ENCODE measurements around the gene SLC27A1. TPM values are rescaled to one million over a fixed set of nuclear protein-coding genes. Genes with fewer than 3 reads are reported as not detected.
"Not testable (repeated sequence)": the region's sequence is repeated elsewhere in the genome, so short reads cannot be mapped to it uniquely, and the experiment has no call there.

The SLC27A1 gene
- total RNA-seq, 2 experiments from 2014 or later: 1.5 to 2.1 TPM

DNA sequence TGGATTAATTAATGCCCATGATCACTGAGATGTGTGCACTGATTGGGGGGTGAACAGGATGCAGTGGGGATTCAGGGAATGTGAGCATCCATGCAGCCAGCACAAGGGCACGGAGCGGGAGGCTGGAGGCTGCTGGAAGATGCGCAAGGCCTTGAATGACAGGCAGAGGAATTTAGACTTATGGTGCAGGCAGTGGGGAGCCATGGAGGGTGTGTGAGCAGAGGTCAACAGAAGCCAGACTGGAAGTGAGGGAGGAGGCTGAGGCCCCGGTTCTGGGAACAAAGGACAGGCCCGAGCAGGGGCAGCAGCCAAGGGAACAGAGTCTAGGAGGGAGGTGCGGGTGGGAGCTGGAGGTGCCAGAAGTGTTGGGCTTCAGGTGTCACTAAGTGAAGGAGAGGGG is 77.8 kb downstream of the SLC27A1 start:
- Mint-ChIP-seq H3K4me1 (no peaks in the 10 kb centered on the region), H3K9me3 (ENCODE audit: low read depth) (no peaks in the 10 kb centered on the region), H3K4me3 (no peak overlapping the region), H3K27me3 (no peaks in the 10 kb centered on the region), H3K27ac (no peak overlapping the region), H3K36me3 (no peaks in the 10 kb centered on the region)
- DNase-seq (no peak), ATAC-seq (no peak)
- CTCF ChIA-PET: interaction anchor here (1.3 kb wide), 1 partner anchor 52 kb away, joined by 3 read pairs; no protein-coding TSS in a partner anchor

DNA sequence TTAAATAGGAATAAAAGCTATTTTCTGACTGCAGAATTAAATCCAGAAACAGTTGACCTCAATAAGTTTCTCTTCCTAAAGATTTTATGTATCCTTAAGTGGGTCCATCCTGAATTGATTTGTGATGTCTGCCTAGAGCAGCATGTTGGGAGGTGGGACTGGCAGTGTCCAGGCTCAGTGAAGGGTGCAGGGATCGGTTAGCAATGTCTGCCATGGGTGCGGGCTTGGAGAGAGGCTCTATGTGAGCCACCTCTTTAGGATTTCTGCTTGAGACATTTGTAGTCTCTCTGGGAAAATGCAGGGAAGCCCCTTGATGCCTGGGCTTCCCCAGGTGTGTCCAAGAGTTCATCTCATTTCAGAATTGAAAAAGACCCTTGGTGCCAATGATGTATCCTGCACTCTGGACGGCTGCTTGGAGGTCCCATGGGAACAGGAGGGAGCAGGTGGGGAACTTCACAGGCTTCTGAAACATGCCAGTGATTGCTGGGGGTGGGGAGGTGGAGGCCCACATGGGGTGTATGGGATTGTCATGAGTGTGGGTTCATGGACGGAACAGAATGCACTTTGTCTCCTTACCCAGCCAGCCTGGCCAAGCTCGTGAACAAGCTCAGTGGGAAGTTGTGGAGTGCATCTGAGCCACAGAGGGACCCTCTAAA is 78.9 kb downstream of the SLC27A1 start:
- H3K4me3 Mint-ChIP-seq: no peak overlapping the region
- H3K36me3 Mint-ChIP-seq: no peaks in the 10 kb centered on the region
- H3K27me3 Mint-ChIP-seq: no peaks in the 10 kb centered on the region
- no peak for DNase-seq
- CTCF ChIA-PET: interaction anchor here (0.9 to 3.4 kb wide), 3 partner anchors 24 to 55 kb away, joined by 3 to 11 read pairs (median 6); no protein-coding TSS in a partner anchor
- no peaks in the 10 kb centered on the region for H3K4me1 Mint-ChIP-seq
- H3K27ac Mint-ChIP-seq: no peak overlapping the region
- ATAC-seq: no peak
- no peaks in the 10 kb centered on the region for H3K9me3 Mint-ChIP-seq (ENCODE audit: low read depth)

DNA sequence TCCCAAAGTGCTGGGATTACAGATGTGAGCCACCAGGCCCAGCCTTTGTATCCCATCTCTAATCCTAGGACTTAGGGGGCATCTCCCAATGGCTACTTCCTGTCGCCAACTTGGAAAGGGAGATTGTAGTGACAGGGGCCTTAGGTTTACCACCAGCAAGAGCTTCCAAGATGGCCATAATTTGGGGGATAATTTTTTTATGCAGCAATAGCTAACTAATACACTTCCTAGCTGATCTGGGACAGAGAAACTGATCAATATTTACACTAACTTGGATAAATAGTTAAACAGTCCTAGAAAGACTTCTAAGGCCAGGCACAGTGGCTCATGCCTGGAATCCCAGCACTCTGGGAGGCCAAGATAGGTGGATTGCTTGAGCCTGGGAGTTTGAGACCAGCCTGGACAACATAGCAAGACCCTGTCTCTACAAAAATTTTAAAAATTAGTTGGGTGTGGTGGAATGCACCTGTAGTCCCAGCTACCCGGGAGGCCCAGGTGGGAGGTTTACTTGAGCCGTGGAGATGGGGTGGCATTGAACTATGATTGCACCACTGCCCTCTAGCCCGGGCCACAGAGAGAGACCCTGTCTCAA is 79.8 kb downstream of the SLC27A1 start:
- Mint-ChIP-seq H3K9me3 (ENCODE audit: low read depth) (no peaks in the 10 kb centered on the region), H3K36me3 (no peaks in the 10 kb centered on the region), H3K27me3 (no peaks in the 10 kb centered on the region), H3K4me1 (peaks cover 3% of the 10 kb centered on the region), H3K27ac (no peak overlapping the region), H3K4me3 (no peak overlapping the region)
- no peak for DNase-seq
- CTCF ChIA-PET: interaction anchor here (0.6 to 3.4 kb wide), 4 partner anchors 23 to 183 kb away, joined by 3 to 11 read pairs (median 5); no protein-coding TSS in a partner anchor
- no peak for ATAC-seq

DNA sequence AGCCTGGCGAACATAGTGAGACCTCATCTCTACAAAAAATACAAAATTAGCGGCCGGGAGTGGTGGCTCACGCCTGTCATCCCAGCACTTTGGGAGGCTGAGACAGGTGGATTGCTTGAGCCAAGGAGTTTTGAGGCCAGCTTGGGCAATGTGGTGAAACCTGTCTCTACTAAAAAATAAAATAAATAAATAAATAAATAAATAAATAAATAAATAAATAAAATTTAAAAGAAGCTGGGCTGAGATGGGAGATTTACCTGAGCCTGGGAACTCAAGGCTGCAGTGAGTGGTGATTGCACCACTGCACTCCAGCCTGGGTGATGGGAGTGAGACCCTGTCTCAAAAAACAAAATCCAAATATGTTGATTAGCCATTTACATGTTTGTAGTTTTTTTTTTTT is 82.4 kb downstream of the SLC27A1 start:
- not testable (repeated sequence) for H3K27me3 Mint-ChIP-seq; H3K9me3 Mint-ChIP-seq (ENCODE audit: low read depth); H3K36me3 Mint-ChIP-seq; ATAC-seq; DNase-seq; H3K27ac Mint-ChIP-seq; H3K4me3 Mint-ChIP-seq
- H3K4me1 Mint-ChIP-seq: peaks cover 12% of the 10 kb centered on the region
- CTCF ChIA-PET: interaction anchor here (0.6 to 1.2 kb wide), 3 partner anchors 42 to 99 kb away, joined by 3 to 4 read pairs (median 3); no protein-coding TSS in a partner anchor

DNA sequence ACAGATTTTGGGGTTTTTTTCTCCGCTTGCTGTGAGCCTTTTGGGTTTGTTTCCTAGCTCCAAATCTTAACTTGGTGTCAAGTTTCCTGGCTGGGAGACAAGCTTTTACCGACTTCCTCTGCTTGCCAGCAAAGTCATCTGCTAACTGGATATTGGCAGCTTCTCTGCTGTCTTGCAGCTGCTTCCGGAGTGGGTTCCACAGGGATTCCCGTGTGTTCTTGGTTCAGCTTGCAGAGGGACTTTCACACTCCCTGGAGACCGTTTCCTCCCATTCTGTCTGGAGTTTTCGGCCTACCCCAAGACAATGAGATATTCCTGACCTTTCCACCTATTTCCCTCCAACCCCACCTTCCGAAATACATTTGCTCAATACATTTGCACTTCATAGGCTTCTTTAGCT is 82.9 kb downstream of the SLC27A1 start:
- DNase-seq: no peak
- H3K4me3 Mint-ChIP-seq: no peak overlapping the region
- H3K27ac Mint-ChIP-seq: no peak overlapping the region
- no peaks in the 10 kb centered on the region for H3K36me3 Mint-ChIP-seq
- no peaks in the 10 kb centered on the region for H3K9me3 Mint-ChIP-seq (ENCODE audit: low read depth)
- H3K4me1 Mint-ChIP-seq: peaks cover 12% of the 10 kb centered on the region
- CTCF ChIA-PET: interaction anchor here (0.6 to 1.2 kb wide), 3 partner anchors 43 to 99 kb away, joined by 3 to 4 read pairs (median 3); no protein-coding TSS in a partner anchor
- no peak for ATAC-seq
- no peaks in the 10 kb centered on the region for H3K27me3 Mint-ChIP-seq

DNA sequence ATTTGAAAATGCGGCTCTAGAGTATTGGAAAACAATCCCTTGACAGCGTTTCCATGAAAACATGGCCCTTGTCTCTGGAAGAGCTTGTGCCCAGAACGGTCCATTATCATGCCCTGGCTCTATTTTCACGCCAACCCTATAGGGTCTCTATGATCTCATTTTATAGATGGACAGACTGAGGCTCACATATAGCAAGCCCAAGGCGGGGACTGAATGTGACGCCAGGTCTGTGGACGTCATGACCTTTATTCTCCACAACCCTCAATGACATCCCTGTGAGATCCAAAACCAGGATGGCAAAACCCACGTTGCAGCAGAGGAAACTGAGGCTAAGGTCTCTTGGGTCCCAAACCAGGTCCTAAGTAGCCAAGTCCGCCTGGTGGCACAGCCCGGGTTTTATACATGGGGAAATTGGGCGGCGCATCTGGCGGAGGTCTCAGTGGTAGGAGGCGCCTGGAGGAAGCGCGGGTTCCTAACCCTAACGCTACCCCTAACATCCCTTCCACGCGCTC is 84.7 kb downstream of the SLC27A1 start:
- Mint-ChIP-seq H3K36me3 (peaks cover 2% of the 10 kb centered on the region), H3K9me3 (ENCODE audit: low read depth) (no peaks in the 10 kb centered on the region), H3K27me3 (no peaks in the 10 kb centered on the region), H3K4me3 (peak overlapping the region; percentile 78), H3K4me1 (peaks cover 12% of the 10 kb centered on the region), H3K27ac (peak overlapping the region; percentile 76)
- DNase-seq (no peak), ATAC-seq (peak; percentile 2)
- CTCF ChIA-PET: interaction anchor here (1.0 to 1.2 kb wide), 2 partner anchors 41 to 44 kb away, joined by 3 to 4 read pairs; no protein-coding TSS in a partner anchor

DNA sequence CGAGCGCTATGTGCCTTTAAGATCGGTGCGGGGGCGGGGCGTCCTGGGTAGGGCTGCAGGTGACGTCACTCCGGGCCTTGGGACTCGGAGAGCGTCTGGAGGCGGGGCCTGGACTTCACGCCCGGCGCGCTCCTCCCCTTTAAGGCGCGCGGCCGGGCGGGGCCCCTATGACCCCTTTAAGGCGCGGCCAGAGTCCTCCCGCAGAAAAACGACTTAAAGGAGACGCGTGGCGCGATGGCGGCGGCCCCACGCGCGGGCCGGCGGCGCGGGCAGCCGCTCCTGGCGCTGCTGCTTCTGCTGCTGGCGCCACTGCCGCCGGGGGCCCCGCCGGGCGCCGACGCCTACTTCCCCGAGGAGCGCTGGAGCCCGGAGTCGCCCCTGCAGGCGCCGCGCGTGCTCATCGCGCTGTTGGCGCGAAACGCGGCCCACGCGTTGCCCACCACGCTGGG is 85.2 kb downstream of the SLC27A1 start, which contains the start of gene COLGALT1:
COLGALT1 (plus strand) TSS at position 170 of the 449 bp plus-strand sequence; CDS start at position 235, 65 bp downstream.
- Mint-ChIP-seq H3K4me3 (peak within 1 kb of the TSS; percentile 78), H3K4me1 (peaks cover 12% of the 10 kb centered on the region), H3K27ac (peak within 1 kb of the TSS; percentile 77), H3K9me3 (ENCODE audit: low read depth) (no peaks in the 10 kb centered on the region), H3K36me3 (peaks cover 6% of the 10 kb centered on the region), H3K27me3 (no peaks in the 10 kb centered on the region)
- peak; percentile 99 for DNase-seq
- CTCF ChIA-PET: interaction anchor here (1.0 to 2.8 kb wide), 3 partner anchors 42 to 59 kb away, joined by 3 to 12 read pairs (median 4); no protein-coding TSS in a partner anchor
- peak; percentile 97 for ATAC-seq

Other genes starting within 250 kb of the SLC27A1 start
- gene OCEL1, start 244.3 kb upstream of the SLC27A1 start, total RNA-seq: 10 to 100 TPM; 23.3 to 27.4 TPM
- 1 to 10 TPM; 2.7 to 4.7 TPM for gene NR2F6, start 224.6 kb upstream of the SLC27A1 start, total RNA-seq
- not detected for gene USHBP1, start 205.8 kb upstream of the SLC27A1 start, total RNA-seq
- gene BABAM1, start 203.1 kb upstream of the SLC27A1 start, total RNA-seq: 100 to 1,000 TPM; 113 to 117 TPM
- 10 to 100 TPM in 1 of 2 experiments, 1 to 10 TPM in 1; 9.2 to 17.2 TPM for gene ANKLE1, start 188.6 kb upstream of the SLC27A1 start, total RNA-seq
- 10 to 100 TPM; 10.1 to 10.7 TPM for gene ABHD8, start 167.1 kb upstream of the SLC27A1 start, total RNA-seq
- gene MRPL34, start 164.7 kb upstream of the SLC27A1 start, total RNA-seq: 100 to 1,000 TPM in 1 of 2 experiments, 10 to 100 TPM in 1; 94.7 to 115 TPM
- gene DDA1, start 161.0 kb upstream of the SLC27A1 start, total RNA-seq: 10 to 100 TPM; 47.7 to 58.9 TPM
- gene ANO8, start 135.7 kb upstream of the SLC27A1 start, total RNA-seq: 10 to 100 TPM; 11.0 to 18.7 TPM
- gene GTPBP3, start 133.0 kb upstream of the SLC27A1 start, total RNA-seq: 10 to 100 TPM; 40.4 to 44.4 TPM
- gene PLVAP, start 93.2 kb upstream of the SLC27A1 start, total RNA-seq: not detected
- gene CCDC194, start 76.3 kb upstream of the SLC27A1 start, total RNA-seq: 1 to 10 TPM; 4.3 to 5.9 TPM
- 100 to 1,000 TPM; 298 to 361 TPM for gene BST2, start 64.9 kb upstream of the SLC27A1 start, total RNA-seq
- gene MVB12A, start 50.5 kb upstream of the SLC27A1 start, total RNA-seq: 10 to 100 TPM; 40.4 to 51.1 TPM
- not detected for gene TMEM221, start 21.9 kb upstream of the SLC27A1 start, total RNA-seq
- gene NXNL1, start 9.6 kb upstream of the SLC27A1 start, total RNA-seq: not detected
- gene PGLS, start 41.1 kb downstream of the SLC27A1 start, total RNA-seq: 10 to 100 TPM; 59.3 to 65.4 TPM
- gene COLGALT1, start 85.1 kb downstream of the SLC27A1 start, total RNA-seq: 10 to 100 TPM; 52.2 to 65.2 TPM
- gene UNC13A, start 217.8 kb downstream of the SLC27A1 start, total RNA-seq: under 1 TPM; 0.02 to 0.18 TPM
- 10 to 100 TPM; 67.3 to 69.1 TPM for gene MAP1S, start 249.0 kb downstream of the SLC27A1 start, total RNA-seq

Data from activated CD8-positive, alpha-beta memory T cell treated with anti-CD3 and anti-CD28 coated beads, Interleukin-2, amount 10 ng/mL, durations not matched to agents 7 days and 5 days (primary cell).